Measurements from ENCODE around the gene HOMER1.

DNA sequence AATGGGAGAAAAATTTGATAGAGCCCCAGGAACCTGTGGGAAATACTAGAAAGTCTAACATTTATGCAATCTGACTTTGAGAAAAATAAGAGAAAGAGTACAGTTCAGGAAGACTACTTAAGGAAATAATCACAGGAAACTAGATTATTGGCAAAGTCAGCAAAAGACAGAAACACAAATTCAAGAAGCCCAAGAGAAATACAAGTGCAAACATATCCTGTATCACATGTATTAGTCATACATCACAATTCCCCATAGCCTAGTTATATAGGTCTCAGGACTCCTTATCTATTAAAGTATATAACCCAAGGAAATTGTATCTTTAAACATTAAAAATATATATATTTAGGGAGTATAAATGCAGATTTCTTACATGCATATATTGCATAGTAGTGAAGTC is 100.8 kb downstream of the HOMER1 start:
- no peak for TF ChIP-seq CTCF (conservative IDR thresholded peaks at IDR 0.05 in 1 of 2, IDR thresholded peaks at IDR 0.05 in 1 of 2; ENCODE audit: extremely low read depth in 1 of 2, insufficient read depth in 1 of 2, low read depth in 1 of 2, low read length in 2 of 2)
- TF ChIP-seq EZH2 (IDR thresholded peaks at IDR 0.05; ENCODE audit: borderline replicate concordance, low read length): no peak

Data from mammary epithelial cell (primary cell).